GM19395 (cell line): ENCODE data around the gene PLXDC1.

Experiments used
- ATAC-seq: cut with Tn5 transposase; IDR thresholded peaks from one replicate; pipeline ENCODE4 v1.9.1; 2021; ENCODE audit warnings: mild to moderate bottlenecking, moderate library complexity; ENCODE audit not compliant: unreplicated experiment

The PLXDC1 gene

GRCh38 chr17:39018267-39019134 lies 132.9 kb downstream of the PLXDC1 start:
- ATAC-seq, result no peak

- ATAC-seq, result no peak
Observed at GRCh38 chr17:39016193-39017153, 135.0 kb downstream of the PLXDC1 start.

GRCh38 chr17:39015546-39015935 lies 135.9 kb downstream of the PLXDC1 start:
- ATAC-seq, result no peak

GRCh38 chr17:39014795-39015545 lies 136.5 kb downstream of the PLXDC1 start:
- no peak for ATAC-seq

- ATAC-seq, result no peak
Observed at GRCh38 chr17:39014044-39014794, 137.2 kb downstream of the PLXDC1 start.
